ENCODE data around the gene IL4. TPM values are rescaled to one million over a fixed set of nuclear protein-coding genes. Genes with fewer than 3 reads are reported as not detected.

IL4 gene
- total and polyA plus RNA-seq, 10 donors = not detected

GRCh38 chr5:132681476-132681831 lies 7.7 kb downstream of the IL4 start:
- no peak for TF ChIP-seq POLR2A (IDR thresholded peaks at IDR 0.05)
- intact Hi-C loops (cut with DNase I; ENCODE audit: low total_unique reads) = no loop called here
- H3K9me3 ChIP-seq = no peaks in the 10 kb centered on the region
- no peak overlapping the region for H3K27ac ChIP-seq
- 42 to 81% (median 67%) methylated on average over 2 of the region's 2 CpGs for WGBS, 5 donors
- H3K27me3 ChIP-seq (replicated peaks in 1 of 7) = no peaks in the 10 kb centered on the region
- no peaks in the 10 kb centered on the region for H3K36me3 ChIP-seq
- no peak overlapping the region for H3K4me3 ChIP-seq
- no peak for DNase-seq
- peaks cover 0 to 16% (median 0%) of the 10 kb centered on the region in 6 donors for H3K4me1 ChIP-seq

DNA sequence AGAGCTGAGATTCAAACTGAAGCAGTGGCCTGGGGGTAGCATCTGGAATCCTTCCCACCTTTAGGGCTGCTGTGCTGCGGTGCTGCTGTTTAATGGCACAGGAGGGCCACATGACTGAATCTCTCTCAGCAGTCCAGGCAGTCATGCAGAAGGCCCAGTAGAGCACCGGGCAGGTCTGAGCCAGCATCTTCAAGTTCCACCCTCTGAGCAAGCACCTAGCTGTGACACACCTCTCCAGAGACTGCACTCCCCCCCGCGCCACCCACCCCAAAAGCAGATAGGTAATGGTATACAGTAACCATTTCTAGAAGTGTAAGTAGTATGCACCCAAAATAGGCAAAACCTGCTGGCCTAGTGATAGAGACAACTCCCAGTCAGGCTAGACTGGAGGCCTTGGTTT lies 8.2 kb downstream of the IL4 start:
- no peaks in the 10 kb centered on the region for H3K27me3 ChIP-seq (replicated peaks in 1 of 7)
- H3K27ac ChIP-seq = no peak overlapping the region
- TF ChIP-seq POLR2A (IDR thresholded peaks at IDR 0.05) = no peak
- TF ChIP-seq POLR2AphosphoS5 (IDR thresholded peaks at IDR 0.05) = no peak
- TF ChIP-seq CTCF (IDR thresholded peaks at IDR 0.05 in 8 of 11, conservative IDR thresholded peaks at IDR 0.05 in 3 of 11) = no peak
- peaks cover 0 to 11% (median 0%) of the 10 kb centered on the region in 6 donors for H3K4me1 ChIP-seq
- WGBS, 5 donors = 62 to 93% (median 86%) methylated on average over 4 of the region's 4 CpGs
- no peaks in the 10 kb centered on the region for H3K36me3 ChIP-seq
- H3K4me3 ChIP-seq = no peak overlapping the region
- no peaks in the 10 kb centered on the region for H3K9me3 ChIP-seq
- DNase-seq = peak; percentile 51
- intact Hi-C loops (cut with DNase I; ENCODE audit: low total_unique reads) = no loop called here

GRCh38 chr5:132684491-132684890 lies 10.7 kb downstream of the IL4 start:
- intact Hi-C loops (cut with DNase I; ENCODE audit: low total_unique reads) = no loop called here
- no peaks in the 10 kb centered on the region for H3K36me3 ChIP-seq
- H3K4me3 ChIP-seq = no peak overlapping the region
- H3K9me3 ChIP-seq = no peaks in the 10 kb centered on the region
- no peak overlapping the region for H3K27ac ChIP-seq
- no peak for DNase-seq
- no peaks in the 10 kb centered on the region for H3K27me3 ChIP-seq (replicated peaks in 1 of 7)
- WGBS, 5 donors = 86 to 92% (median 87%) methylated on average over 6 of the region's 6 CpGs
- TF ChIP-seq CTCF (IDR thresholded peaks at IDR 0.05 in 8 of 11, conservative IDR thresholded peaks at IDR 0.05 in 3 of 11) (no peak), POLR2AphosphoS5 (IDR thresholded peaks at IDR 0.05) (no peak), POLR2A (IDR thresholded peaks at IDR 0.05) (no peak)
- peaks cover 0 to 23% (median 4%) of the 10 kb centered on the region in 6 donors for H3K4me1 ChIP-seq

DNA sequence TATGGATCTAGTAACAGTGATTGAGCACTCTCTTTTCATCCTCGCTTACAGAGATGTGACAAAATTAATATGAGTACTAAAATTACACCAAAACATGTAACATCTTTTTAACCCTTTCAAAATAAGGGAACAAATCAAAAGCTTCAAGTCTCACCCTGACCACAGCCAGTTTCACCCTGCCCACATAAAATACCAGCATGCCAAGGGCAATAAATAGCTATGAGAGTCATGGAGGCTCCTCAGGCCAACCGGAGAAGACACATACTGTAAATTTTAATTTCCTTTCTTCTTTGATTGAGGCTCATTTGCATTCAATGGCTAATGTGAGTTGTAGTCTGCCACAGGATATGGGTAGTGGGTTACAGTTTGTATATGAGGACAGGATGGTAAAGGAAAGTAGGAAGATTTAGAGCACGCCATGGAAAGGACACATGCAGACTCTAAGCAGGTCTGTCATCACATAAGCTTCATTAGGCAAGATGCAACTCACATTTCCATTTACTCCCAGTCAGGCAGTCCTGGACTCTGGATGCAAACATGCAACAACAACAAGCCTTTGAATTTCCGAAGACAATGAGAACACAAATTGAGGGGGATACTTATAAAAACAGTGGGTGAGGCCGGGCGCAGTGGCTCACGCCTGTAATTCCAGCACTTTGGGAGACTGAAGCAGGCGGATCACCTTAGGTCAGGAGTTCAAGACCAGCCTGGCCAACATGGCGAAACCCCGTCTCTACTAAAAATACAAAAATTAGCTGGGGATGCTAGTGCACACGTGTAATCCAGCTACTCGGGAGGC lies 11.3 kb downstream of the IL4 start:
- WGBS, 5 donors = 85 to 91% (median 88%) methylated on average over 12 of the region's 12 CpGs
- DNase-seq = no peak
- intact Hi-C loops (cut with DNase I; ENCODE audit: low total_unique reads) = no loop called here

More for the DNA sequence above, 11.3 kb downstream of the IL4 start:
- no peaks in the 10 kb centered on the region for H3K9me3 ChIP-seq
- no peaks in the 10 kb centered on the region for H3K27me3 ChIP-seq (replicated peaks in 1 of 7)
- no peak for TF ChIP-seq POLR2A (IDR thresholded peaks at IDR 0.05)
- TF ChIP-seq POLR2AphosphoS5 (IDR thresholded peaks at IDR 0.05) = no peak
- no peak for TF ChIP-seq CTCF (IDR thresholded peaks at IDR 0.05 in 8 of 11, conservative IDR thresholded peaks at IDR 0.05 in 3 of 11)
- H3K4me3 ChIP-seq = no peak overlapping the region
- peaks cover 0 to 23% (median 4%) of the 10 kb centered on the region in 6 donors for H3K4me1 ChIP-seq
- no peak overlapping the region for H3K27ac ChIP-seq
- no peaks in the 10 kb centered on the region for H3K36me3 ChIP-seq

All from spleen (tissue), 11 donors.